Measurements from ENCODE around the gene RXFP1. TPM values are rescaled to one million over a fixed set of nuclear protein-coding genes. Genes with fewer than 3 reads are reported as not detected.

The RXFP1 gene
- total and polyA plus RNA-seq, 2 experiments from 2014 or later: not detected

DNA sequence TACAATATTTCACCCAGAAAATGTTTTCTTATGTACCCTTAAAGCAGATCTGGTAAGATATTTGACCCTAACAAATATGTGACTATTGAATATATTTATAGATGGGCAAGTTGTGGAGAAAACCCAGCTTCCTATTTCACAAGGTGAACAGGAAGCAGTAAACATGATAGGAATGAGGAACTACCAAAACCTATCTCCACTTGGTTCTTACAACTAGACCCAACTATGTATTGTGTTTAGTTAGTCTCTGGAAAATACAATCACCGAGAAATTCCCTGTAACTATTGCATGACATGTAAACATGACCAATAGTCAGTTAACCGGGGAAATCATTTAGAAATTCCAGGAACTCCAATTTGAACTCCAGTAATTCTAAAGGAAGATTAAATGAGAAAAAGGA, 8.4 kb upstream of the RXFP1 start:
- Histone ChIP-seq H3K27me3 (no peaks in the 10 kb centered on the region), H3K79me2 (no peaks in the 10 kb centered on the region), H3K36me3 (replicated peaks; ENCODE audit: insufficient read depth, low read depth) (no peaks in the 10 kb centered on the region), H3K9me2 (replicated peaks; ENCODE audit: insufficient read depth) (no peaks in the 10 kb centered on the region), H3K9me3 (ENCODE audit: low read depth) (no peaks in the 10 kb centered on the region), H3K4me2 (no peak overlapping the region), H3K4me1 (ENCODE audit: insufficient read depth) (no peaks in the 10 kb centered on the region), H3K4me3 (no peak overlapping the region), H2AFZ (no peak overlapping the region), H3K27ac (no peak overlapping the region), H4K20me1 (ENCODE audit: insufficient read depth, poor library complexity, severe bottlenecking) (no peaks in the 10 kb centered on the region)
- no peak for DNase-seq (ENCODE audit: low spot score)
- WGBS (ENCODE audit: low lambda C conversion rate, missing lambda C conversion rate): 68% methylated on average over 2 of the region's 2 CpGs
- no peak for TF ChIP-seq EZH2phosphoT487 (IDR thresholded peaks at IDR 0.05; ENCODE audit: low read depth, severe bottlenecking, unreplicated experiment)
- TF ChIP-seq, protein P1, sequence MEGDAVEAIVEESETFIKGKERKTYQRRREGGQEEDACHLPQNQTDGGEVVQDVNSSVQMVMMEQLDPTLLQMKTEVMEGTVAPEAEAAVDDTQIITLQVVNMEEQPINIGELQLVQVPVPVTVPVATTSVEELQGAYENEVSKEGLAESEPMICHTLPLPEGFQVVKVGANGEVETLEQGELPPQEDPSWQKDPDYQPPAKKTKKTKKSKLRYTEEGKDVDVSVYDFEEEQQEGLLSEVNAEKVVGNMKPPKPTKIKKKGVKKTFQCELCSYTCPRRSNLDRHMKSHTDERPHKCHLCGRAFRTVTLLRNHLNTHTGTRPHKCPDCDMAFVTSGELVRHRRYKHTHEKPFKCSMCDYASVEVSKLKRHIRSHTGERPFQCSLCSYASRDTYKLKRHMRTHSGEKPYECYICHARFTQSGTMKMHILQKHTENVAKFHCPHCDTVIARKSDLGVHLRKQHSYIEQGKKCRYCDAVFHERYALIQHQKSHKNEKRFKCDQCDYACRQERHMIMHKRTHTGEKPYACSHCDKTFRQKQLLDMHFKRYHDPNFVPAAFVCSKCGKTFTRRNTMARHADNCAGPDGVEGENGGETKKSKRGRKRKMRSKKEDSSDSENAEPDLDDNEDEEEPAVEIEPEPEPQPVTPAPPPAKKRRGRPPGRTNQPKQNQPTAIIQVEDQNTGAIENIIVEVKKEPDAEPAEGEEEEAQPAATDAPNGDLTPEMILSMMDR (IDR thresholded peaks at IDR 0.05; ENCODE audit: poor library complexity): no peak
- no peak for TF ChIP-seq EZH2 (IDR thresholded peaks at IDR 0.05; ENCODE audit: borderline replicate concordance)

DNA sequence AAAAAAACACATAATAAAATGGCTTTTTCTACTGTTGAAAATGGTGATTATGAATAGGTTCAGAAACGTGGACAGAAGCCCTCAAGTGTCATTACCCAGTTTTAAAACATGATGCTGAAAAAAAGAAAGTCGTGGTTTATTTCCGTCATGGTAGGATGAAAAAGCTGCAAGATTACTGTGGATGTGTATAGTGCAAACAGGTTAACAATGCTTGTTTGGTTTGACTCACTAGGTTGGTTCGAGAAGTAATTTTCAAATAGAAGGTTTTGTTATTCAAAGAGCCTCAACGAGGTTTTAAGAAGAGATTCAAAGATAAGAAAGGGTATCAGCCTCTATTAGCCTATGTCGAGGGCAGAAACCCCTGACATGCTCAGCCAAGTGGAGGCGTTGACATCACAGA, 2.5 kb upstream of the RXFP1 start:
- H3K9me2 ChIP-seq (replicated peaks; ENCODE audit: insufficient read depth): no peaks in the 10 kb centered on the region
- no peak overlapping the region for H3K4me2 ChIP-seq
- WGBS (ENCODE audit: low lambda C conversion rate, missing lambda C conversion rate): 41% methylated on average over 7 of the region's 7 CpGs
- H2AFZ ChIP-seq: no peak overlapping the region
- H3K4me3 ChIP-seq: no peak overlapping the region
- no peaks in the 10 kb centered on the region for H3K4me1 ChIP-seq (ENCODE audit: insufficient read depth)
- H3K27ac ChIP-seq: no peak overlapping the region
- no peaks in the 10 kb centered on the region for H3K9me3 ChIP-seq (ENCODE audit: low read depth)
- no peaks in the 10 kb centered on the region for H4K20me1 ChIP-seq (ENCODE audit: insufficient read depth, poor library complexity, severe bottlenecking)
- H3K79me2 ChIP-seq: no peaks in the 10 kb centered on the region
- H3K27me3 ChIP-seq: no peaks in the 10 kb centered on the region
- TF ChIP-seq, protein P1 (IDR thresholded peaks at IDR 0.05; ENCODE audit: poor library complexity): no peak
- no peak for TF ChIP-seq EZH2phosphoT487 (IDR thresholded peaks at IDR 0.05; ENCODE audit: low read depth, severe bottlenecking, unreplicated experiment)
- no peak for TF ChIP-seq EZH2 (IDR thresholded peaks at IDR 0.05; ENCODE audit: borderline replicate concordance)
- DNase-seq (ENCODE audit: low spot score): no peak
- H3K36me3 ChIP-seq (replicated peaks; ENCODE audit: insufficient read depth, low read depth): no peaks in the 10 kb centered on the region

DNA sequence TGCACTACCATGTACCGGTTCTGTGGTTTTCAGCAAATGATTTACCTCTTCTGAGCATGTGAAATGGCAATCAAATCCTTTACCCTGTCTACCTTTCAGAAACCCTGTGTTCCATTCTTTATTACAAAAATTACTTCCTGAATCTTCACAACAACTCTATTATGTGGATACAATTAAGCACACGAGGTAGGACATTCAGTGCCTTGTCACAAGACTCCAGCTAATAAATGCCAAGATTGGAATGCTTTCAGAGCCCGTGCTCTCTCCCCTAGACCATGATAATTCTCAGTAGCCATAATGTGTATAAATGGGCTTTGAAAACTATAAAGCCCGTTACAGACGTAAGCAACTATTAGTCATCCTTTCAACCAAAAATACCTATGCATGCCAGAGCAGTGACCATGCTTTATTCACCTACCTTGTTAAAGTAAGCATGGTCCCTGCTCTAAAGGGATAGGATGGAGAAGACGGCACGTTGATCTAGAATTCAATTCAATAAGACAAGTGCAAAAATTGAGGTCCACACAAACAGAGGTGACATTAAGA, 2.4 kb downstream of the RXFP1 start:
- no peak for DNase-seq (ENCODE audit: low spot score)
- no peak overlapping the region for H3K27ac ChIP-seq
- no peak overlapping the region for H3K4me3 ChIP-seq
- H4K20me1 ChIP-seq (ENCODE audit: insufficient read depth, poor library complexity, severe bottlenecking): no peaks in the 10 kb centered on the region
- H2AFZ ChIP-seq: no peak overlapping the region
- no peaks in the 10 kb centered on the region for H3K9me3 ChIP-seq (ENCODE audit: low read depth)
- no peak for TF ChIP-seq EZH2phosphoT487 (IDR thresholded peaks at IDR 0.05; ENCODE audit: low read depth, severe bottlenecking, unreplicated experiment)
- no peak for TF ChIP-seq EZH2 (IDR thresholded peaks at IDR 0.05; ENCODE audit: borderline replicate concordance)
- TF ChIP-seq, protein P1 (IDR thresholded peaks at IDR 0.05; ENCODE audit: poor library complexity): no peak
- H3K9me2 ChIP-seq (replicated peaks; ENCODE audit: insufficient read depth): no peaks in the 10 kb centered on the region
- no peaks in the 10 kb centered on the region for H3K27me3 ChIP-seq
- no peaks in the 10 kb centered on the region for H3K79me2 ChIP-seq
- no peak overlapping the region for H3K4me2 ChIP-seq
- WGBS (ENCODE audit: low lambda C conversion rate, missing lambda C conversion rate): 68% methylated on average over 7 of the region's 7 CpGs
- no peaks in the 10 kb centered on the region for H3K36me3 ChIP-seq (replicated peaks; ENCODE audit: insufficient read depth, low read depth)
- H3K4me1 ChIP-seq (ENCODE audit: insufficient read depth): no peaks in the 10 kb centered on the region
